Endometrial microvascular endothelial cells (primary cell): ENCODE data around the gene GFRA1. TPM values are rescaled to one million over a fixed set of nuclear protein-coding genes. Genes with fewer than 3 reads are reported as not detected.
"Not testable (repeated sequence)": the region's sequence is repeated elsewhere in the genome, so short reads cannot be mapped to it uniquely, and the experiment has no call there.

Experiments
- in situ Hi-C: cut with HindIII; loops from 2 replicates; pipeline ENCODE4 v1.10.0; 2017; ENCODE audit warnings: low sequenced_read_pairs, low pct_unique_long_range_greater_than_20kb; ENCODE audit errors: inconsistent ontology term
- total RNA-seq: library from RNA; depleted of rRNA; stranded (reverse); fragments of >200 nt; gene quantifications from one replicate; pipeline ENCODE4 v1.2.3, GENCODE V29; 2015; ENCODE audit errors: inconsistent ontology term

GFRA1 gene
- total RNA-seq, 1 donor from 2014 or later = 3.3 TPM

DNA sequence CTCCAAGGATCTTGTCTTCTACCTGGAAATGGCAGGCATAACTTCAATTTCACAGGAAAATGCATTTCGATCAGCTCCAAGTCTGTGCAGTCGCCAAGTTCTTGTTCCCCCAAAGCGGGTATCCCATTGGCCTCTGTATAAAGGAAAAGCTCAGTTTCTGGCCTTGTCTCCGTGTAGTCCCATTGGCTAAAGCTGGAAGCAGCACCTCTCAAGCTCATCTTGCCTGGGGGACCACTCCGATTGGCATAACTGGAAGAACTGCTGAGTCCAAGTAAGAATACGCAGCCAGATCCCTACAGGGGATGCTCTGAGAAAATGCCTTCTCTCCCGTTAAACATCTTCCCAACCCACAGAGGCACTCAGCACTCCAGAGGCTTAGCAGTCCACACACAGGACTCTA is 205.2 kb downstream of the GFRA1 start:
- in situ Hi-C loops = no loop called here

DNA sequence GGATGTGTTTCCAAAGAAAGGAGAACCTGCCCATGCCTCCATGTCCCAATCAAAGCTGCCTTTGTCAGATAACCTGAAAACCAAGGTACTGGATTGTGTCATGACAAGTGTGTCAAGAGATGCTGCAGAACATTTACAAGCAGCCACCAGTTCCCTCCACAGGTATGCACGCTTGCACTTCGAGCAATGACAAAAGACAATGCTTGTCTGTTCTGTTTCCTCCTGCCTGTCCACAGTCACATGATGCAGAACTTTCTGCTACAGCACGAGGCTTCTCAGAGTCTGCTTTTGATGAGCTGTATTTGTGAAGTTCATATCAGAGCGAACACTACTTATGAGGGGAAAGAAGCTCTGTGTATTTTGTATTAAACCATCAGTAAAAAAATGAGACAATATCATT is 209.9 kb downstream of the GFRA1 start:
- in situ Hi-C loops = no loop called here

- in situ Hi-C loops = no loop called here
Measured at GRCh38 chr10:116060864-116061263, 212.1 kb downstream of the GFRA1 start.

DNA sequence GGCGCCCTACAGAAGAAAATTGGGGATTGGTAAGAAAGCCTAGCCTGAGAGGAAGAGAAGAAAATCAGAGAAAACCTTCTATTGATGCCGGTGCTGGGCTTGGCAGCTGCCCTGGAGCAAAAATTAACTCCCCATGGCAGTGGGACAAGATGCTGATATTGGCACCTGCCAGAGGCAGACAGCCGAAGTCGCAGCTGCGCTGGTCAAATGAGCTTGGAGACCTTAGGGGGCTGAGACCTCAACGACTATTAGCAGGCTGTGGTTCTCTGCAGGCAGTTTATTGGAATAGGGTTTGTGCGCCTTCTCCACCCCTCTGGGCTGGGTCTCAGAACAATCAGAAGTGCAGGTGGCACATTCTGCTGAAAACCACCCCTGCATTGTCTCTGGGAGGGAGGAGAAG is 213.7 kb downstream of the GFRA1 start:
- in situ Hi-C loops = no loop called here

GRCh38 chr10:116056445-116057293 is 216.3 kb downstream of the GFRA1 start:
- in situ Hi-C loops = no loop called here

GRCh38 chr10:116055917-116056252 is 217.1 kb downstream of the GFRA1 start:
- in situ Hi-C loops = no loop called here

- in situ Hi-C loops = no loop called here
Measured at GRCh38 chr10:116055252-116055916, 217.6 kb downstream of the GFRA1 start.

DNA sequence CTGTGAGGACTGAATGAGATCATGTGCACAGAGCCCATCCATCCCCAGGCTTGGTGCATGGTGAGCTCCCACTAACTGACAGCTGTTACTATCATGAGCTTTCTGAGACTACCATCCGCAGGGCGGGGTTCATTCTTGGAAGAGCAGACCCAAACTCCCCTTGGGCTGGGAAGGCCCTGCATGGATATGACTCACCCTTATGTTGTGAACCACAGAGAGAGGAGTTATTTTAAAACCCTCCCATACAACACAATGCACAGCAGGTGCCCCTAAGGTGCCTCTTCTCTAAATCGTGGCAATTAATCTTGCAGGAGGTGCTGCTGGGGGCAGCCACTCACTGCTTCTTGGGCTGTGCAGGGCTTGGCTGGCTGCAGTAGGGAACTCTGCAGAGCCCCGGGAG is 219.1 kb downstream of the GFRA1 start:
- in situ Hi-C loops = no loop called here

DNA sequence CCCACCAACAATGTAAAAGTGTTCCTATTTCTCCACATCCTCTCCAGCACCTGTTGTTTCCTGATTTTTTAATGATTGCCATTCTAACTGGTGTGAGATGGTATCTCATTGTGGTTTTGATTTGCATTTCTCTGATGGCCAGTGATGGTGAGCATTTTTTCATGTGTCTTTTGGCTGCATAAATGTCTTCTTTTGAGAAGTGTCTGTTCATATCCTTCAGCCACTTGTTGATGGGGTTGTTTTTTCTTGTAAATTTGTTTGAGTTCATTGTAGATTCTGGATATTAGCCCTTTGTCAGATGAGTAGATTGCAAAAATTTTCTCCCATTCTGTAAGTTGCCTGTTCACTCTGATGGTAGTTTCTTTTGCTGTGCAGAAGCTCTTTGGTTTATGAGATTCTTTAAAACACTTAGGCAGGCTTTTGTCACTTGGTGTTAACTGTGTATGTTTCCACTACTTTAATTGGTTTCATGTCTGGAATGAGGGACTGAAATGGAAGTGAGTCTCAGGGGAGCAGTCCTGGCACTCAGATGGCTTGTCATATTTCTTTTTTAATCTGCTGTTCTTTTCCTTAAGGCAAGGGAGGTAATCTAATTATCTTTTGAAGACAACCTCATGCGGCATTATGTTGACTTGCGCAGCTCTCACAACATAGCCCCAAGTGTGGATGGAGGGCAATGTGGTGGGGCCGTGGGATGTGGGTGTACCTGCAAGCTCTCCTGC is 219.8 kb downstream of the GFRA1 start:
- in situ Hi-C loops = not testable (repeated sequence)

DNA sequence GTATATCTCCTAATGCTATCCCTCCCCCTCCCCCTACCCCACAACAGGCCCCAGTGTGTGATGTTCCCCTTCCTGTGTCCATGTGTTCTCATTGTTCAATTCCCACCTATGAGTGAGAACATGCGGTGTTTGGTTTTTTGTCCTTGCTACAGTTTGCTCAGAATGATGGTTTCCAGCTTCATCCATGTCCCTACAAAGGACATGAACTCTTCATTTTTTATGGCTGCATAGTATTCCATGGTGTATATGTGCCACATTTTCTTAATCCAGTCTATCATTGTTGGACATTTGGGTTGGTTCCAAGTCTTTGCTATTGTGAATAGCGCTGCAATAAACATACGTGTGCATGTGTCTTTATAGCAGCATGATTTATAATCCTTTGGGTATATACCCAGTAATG is 220.5 kb downstream of the GFRA1 start:
- in situ Hi-C loops = not testable (repeated sequence)

GRCh38 chr10:116049974-116050304 is 223.1 kb downstream of the GFRA1 start:
- in situ Hi-C loops = no loop called here

- in situ Hi-C loops = no loop called here
Measured at GRCh38 chr10:116049158-116049973, 223.6 kb downstream of the GFRA1 start.

DNA sequence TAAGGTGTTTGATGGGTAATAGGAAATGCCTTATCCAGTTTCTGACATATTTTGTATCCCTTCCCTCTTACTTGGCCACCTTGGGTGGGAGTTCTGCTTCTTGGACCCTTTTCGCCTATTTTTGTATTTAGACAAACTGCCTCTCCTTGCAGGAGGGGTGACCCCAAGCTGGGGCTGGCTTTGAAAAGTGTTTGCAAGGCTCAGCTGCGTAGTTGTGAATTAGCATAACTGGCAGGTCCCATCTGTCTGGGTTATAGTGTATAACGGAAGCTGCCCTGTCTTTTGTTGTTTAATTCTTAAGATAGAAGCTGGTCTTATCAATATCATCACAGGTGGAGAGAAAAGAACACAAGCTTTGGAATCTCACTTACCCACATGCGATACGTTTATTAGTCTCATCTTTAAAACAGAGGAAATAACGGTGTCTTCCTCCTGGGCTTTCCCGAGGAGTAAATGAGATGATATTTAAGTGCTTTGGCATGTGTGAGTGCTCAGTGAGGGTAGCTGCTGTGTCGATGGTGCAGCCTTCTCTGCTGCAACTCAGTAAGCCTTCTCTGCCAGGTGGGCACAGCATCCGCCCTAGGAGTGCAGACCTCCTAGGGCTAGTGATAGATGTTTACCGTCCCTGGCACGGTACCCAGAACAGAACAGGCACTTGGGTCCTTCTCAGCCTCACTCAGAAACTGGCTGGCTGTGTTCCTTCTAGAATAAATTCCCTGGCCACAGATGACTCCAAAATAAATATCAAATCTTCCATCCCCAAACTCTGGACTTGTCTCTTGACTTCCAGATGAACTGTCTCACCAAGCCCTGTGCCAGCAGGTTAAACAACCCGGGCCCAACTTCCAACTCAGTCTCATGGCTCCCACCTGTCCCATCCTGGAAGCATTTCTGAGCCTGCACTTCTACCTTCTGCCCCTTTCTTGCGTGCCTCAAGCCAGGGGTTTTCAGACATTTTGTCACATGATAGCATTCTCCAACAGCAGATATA is 227.3 kb downstream of the GFRA1 start:
- in situ Hi-C loops = no loop called here

GRCh38 chr10:116044801-116045248 is 228.2 kb downstream of the GFRA1 start:
- in situ Hi-C loops = no loop called here

- in situ Hi-C loops = no loop called here
Measured at GRCh38 chr10:116043861-116044260, 229.1 kb downstream of the GFRA1 start.

DNA sequence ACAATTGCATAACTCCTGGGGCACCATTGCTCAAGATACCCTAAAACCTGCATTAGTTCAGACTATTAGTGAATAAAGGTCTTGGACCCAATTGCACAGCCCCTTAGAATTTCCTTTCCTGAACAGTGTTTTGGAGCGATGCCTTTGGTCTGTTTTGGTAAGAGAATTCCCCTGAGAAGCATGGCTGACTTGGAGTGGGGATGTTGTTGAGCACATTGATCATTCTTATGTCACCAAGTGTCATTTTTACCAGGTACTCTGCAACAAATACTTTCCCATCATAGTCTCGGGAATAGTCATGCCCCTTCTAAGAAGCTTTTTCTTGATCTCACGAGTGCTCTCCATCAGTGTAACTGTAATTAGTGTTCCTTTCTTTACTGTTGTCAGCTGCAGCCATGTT is 229.7 kb downstream of the GFRA1 start:
- in situ Hi-C loops = no loop called here

DNA sequence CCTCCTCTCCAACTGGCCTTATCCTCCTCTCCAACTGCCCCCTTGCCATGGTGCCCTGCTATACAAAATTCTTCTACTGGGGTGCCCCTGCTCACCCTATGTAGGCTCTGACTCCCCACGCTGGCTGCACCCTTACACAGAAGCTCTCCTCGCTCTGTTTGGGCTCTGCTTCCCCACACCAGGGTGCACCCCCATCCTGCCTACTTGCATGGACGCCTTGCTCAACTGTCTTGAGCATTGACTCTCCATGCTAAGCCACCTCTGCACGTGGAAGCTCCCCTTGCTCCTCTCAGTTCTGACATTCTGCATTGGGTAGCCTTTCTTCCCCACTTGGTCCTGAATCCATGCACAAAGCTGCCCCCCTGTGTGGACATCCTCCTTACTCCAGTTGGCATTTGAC is 231.1 kb downstream of the GFRA1 start:
- in situ Hi-C loops = no loop called here

DNA sequence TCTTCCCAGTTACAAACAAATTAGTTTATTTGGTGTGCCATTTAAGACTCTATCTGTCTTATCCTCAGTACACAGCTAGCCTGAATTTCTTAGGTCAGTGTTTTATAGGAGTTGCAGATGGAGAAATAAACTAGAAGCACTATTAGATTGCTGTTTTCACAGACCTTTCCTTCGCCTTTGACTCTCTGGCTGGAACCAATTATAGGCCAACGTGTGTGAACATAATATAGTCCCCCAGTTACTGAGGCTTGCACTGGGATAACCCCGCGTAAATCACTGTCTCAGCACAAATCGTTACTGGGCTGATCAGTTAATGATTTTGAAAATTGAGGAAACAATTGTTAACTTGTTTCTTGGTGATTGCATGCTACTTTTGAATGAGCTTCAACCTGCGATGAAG is 233.4 kb downstream of the GFRA1 start:
- in situ Hi-C loops = no loop called here
